BLaER1 treated with 17β-estradiol and CSF1 and Interleukin-3, amounts not matched to agents 10 nM and 100 nM (cell line): ENCODE results near the gene CFAP74.
A peak's percentile ranks its signal among the peaks of the same experiment; 100 is the strongest.

Experiments used
- H3K27ac ChIP-seq, 11 experiments: shearing (Covaris generic); formaldehyde crosslinking; 2 replicates each; pipeline ENCODE4 v1.8.1; 2022
- H3K27me3 ChIP-seq, 11 experiments: shearing (Covaris generic); formaldehyde crosslinking; 2 replicates each; pipeline ENCODE4 v1.8.1; 2022
- H3K36me3 ChIP-seq, 11 experiments: shearing (Covaris generic); formaldehyde crosslinking; 2 replicates each; pipeline ENCODE4 v1.8.1; 2022
- H3K4me1 ChIP-seq, 10 experiments: shearing (Covaris generic); formaldehyde crosslinking; 2 replicates each; pipeline ENCODE4 v1.8.1; 2022
- H3K4me2 ChIP-seq, 11 experiments: shearing (Covaris generic); formaldehyde crosslinking; 2 replicates each; pipeline ENCODE4 v1.8.1; 2022
- H3K4me3 ChIP-seq, 10 experiments: shearing (Covaris generic); formaldehyde crosslinking; 2 replicates each; pipeline ENCODE4 v1.8.1; 2022
- H3K9ac ChIP-seq, 11 experiments: shearing (Covaris generic); formaldehyde crosslinking; 2 replicates each; pipeline ENCODE4 v1.8.1; 2022
- H3K9me3 ChIP-seq, 11 experiments: shearing (Covaris generic); formaldehyde crosslinking; replicated peaks in 1 of 11; 2 replicates each; pipeline ENCODE4 v1.8.1; 2022
- H4K20me1 ChIP-seq, 11 experiments: shearing (Covaris generic); formaldehyde crosslinking; 2 replicates each; pipeline ENCODE4 v1.8.1; 2022
- Cebpa-rat ChIP-seq, 11 experiments: shearing (Covaris generic); IDR thresholded peaks; 2 replicates each; pipeline ENCODE4 v1.8.1; 2022

Gene CFAP74, protein sequence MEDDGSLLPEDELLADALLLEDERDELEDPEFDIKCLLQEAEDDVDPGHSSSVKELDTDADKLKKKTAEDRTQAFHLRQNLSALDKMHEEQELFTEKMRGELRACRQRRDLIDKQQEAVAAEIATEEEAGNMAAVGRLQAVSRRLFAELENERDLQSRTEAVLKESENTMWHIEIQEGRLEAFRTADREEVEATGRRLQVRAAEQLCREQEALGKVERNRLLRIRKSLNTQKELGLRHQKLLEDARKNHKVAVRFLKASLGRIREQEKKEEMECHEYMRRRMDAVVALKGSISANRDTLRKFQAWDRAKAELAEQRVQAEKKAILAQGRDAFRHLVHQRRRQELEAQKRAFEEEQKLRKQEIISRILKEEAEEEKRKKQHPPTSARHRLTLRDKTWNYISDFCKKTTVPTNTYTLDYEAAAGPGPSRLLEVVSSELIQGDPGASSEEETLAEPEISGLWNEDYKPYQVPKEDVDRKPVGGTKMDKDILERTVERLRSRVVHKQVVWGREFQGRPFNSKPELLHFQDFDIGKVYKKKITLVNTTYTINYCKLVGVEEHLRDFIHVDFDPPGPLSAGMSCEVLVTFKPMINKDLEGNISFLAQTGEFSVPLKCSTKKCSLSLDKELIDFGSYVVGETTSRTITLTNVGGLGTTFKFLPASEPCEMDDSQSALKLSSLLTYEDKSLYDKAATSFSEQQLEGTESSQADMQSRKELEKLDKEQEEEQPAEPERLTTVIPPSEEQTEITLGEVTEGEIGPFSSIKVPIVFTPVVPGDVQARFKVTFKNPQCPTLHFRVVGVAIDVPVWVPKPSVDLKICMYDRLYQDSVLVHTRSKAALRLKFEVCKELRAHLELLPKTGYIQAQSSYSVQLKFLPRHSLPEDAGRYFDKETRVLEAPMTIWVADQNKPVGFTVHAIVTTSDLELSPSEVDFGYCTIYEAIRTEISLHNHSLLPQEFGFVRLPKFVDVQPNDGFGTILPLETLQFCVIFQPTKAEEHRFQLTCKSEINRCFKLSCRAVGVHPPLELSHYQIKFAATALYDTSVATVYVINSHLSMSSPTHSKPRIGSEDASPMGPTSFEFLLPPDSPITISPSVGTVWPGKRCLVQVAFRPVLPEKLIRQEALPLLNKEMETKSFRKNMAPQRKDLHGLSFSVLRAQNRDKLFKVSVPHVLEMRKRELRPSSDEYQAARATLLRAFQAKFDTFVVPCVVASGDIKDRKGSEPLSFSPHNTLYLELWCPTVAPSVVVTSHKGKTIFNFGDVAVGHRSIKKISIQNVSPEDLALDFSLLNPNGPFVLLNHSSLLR (N-terminal part only)

DNA sequence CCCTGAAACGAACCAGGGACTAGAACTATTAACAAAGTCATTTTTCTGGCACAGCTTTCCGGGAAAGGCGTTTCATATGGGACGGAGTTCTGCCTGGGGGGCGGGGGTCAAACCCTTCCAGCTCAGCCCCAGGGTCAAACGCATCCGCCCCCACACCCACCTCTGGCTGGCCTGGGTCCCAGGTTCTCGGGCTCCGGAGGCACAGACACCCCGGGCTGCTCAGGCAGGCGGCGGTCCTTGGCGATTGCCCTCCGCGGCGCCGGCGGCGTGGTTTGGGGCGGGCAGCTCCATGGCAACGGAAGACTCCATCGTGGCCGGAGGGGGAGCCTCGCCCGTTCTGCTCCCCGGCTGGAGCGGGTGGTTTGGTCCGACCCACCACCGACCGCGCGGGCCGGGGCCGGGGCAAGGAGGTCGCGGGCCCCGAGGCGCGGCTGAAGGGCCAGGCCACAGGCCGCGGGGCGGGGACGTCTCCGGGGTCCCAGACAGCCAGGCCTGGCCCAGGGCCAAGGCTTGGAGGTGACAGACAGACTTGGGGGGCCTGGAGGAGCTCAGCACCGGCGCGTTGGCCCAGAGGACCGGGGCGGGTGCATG lies at the start of gene CFAP74:
Gene CFAP74, minus strand, starts transcription at position 246 of the 591 bp plus-strand sequence. CDS start 12,830 bp downstream, outside the sequence.
- Histone ChIP-seq H3K4me2 (peak within 1 kb of the TSS; percentile 25 to 69 (median 41); a peak in 20 of 22 replicates), H3K9me3 (0 out of 22 replicates have a peak, but pooled peaks cover 0 to 5% (median 0%) of the 10 kb centered on the region in 11 experiments), H3K27me3 (peaks cover 25 to 34% (median 27%) of the 10 kb centered on the region in 11 experiments), H3K27ac (no peak within 1 kb of the TSS), H4K20me1 (no peaks in the 10 kb centered on the region), H3K4me3 (peak within 1 kb of the TSS in 3 of 10 experiments; percentile 19 to 53 (median 20); a peak in 6 of 20 replicates), H3K9ac (0 out of 22 replicates have a peak within 1 kb of the TSS, but pooled peaks of 1 of the 11 experiments have one; percentile 1), H3K36me3 (no peaks in the 10 kb centered on the region), H3K4me1 (peaks cover 0 to 19% (median 13%) of the 10 kb centered on the region in 10 experiments; a peak in 14 of 20 replicates)
- TF ChIP-seq Cebpa-rat (IDR thresholded peaks at IDR 0.05): no peak

DNA sequence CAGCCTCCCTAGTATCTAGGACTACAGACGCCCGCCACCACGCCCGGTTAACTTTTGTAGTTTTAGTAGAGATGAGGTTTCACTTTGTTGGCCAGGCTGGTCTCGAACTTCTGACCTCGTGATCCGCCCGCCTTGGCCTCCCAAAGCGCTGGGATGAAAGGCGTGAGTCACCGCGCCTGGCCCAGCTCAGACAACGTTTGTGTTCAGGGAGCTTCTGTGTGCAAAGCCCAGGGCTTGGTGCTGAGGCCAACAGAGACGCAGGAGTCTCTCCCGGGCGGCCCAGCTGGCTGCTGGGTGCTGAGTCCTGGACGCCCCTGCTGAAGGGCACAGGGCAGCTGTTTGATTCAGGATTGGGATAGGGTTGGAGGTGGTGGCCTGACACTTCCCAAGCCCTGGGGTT lies 49.6 kb upstream of the CFAP74 start:
- Histone ChIP-seq H3K27me3 (peaks cover 45 to 64% (median 48%) of the 10 kb centered on the region in 11 experiments), H3K36me3 (no peaks in the 10 kb centered on the region), H3K4me1 (peaks cover 22 to 77% (median 60%) of the 10 kb centered on the region in 10 experiments), H3K27ac (peak overlapping the region in 3 of 11 experiments; percentile 24 to 48 (median 44); a peak in 4 of 22 replicates), H3K4me2 (peak overlapping the region in 10 of 11 experiments; percentile 12 to 85 (median 80); a peak in 19 of 22 replicates), H4K20me1 (peaks cover 0 to 54% (median 16%) of the 10 kb centered on the region in 11 experiments; a peak in 12 of 22 replicates), H3K9ac (peak overlapping the region in 2 of 11 experiments; percentile 35 to 44; a peak in 1 of 22 replicates), H3K4me3 (no peak overlapping the region), H3K9me3 (no peaks in the 10 kb centered on the region)
- no peak for TF ChIP-seq Cebpa-rat (IDR thresholded peaks at IDR 0.05)

- TF ChIP-seq Cebpa-rat (IDR thresholded peaks at IDR 0.05): no peak
- Histone ChIP-seq H3K4me3 (no peak overlapping the region), H4K20me1 (peaks cover 0 to 54% (median 16%) of the 10 kb centered on the region in 11 experiments; a peak in 12 of 22 replicates), H3K36me3 (no peaks in the 10 kb centered on the region), H3K27ac (no peak overlapping the region), H3K9ac (no peak overlapping the region), H3K27me3 (peaks cover 50 to 69% (median 53%) of the 10 kb centered on the region in 11 experiments), H3K4me1 (peaks cover 22 to 80% (median 65%) of the 10 kb centered on the region in 10 experiments), H3K9me3 (no peaks in the 10 kb centered on the region), H3K4me2 (peak overlapping the region; percentile 12 to 85 (median 80); a peak in 19 of 22 replicates)
These were observed 49.2 kb upstream of the CFAP74 start for GRCh38 chr1:2052756-2053155.

GRCh38 chr1:2052054-2052679 lies 48.6 kb upstream of the CFAP74 start:
- Histone ChIP-seq H3K4me2 (peak overlapping the region; percentile 13 to 85 (median 80); a peak in 20 of 22 replicates), H3K27ac (no peak overlapping the region), H3K4me1 (peaks cover 22 to 86% (median 70%) of the 10 kb centered on the region in 10 experiments), H3K9me3 (no peaks in the 10 kb centered on the region), H3K27me3 (peaks cover 55 to 75% (median 59%) of the 10 kb centered on the region in 11 experiments), H3K36me3 (no peaks in the 10 kb centered on the region), H3K4me3 (no peak overlapping the region), H3K9ac (no peak overlapping the region), H4K20me1 (peaks cover 0 to 55% (median 16%) of the 10 kb centered on the region in 11 experiments; a peak in 12 of 22 replicates)
- TF ChIP-seq Cebpa-rat (IDR thresholded peaks at IDR 0.05): no peak

GRCh38 chr1:2050793-2051682 lies 47.5 kb upstream of the CFAP74 start:
- Histone ChIP-seq H3K9ac (peak overlapping the region in 6 of 11 experiments; percentile 28 to 67 (median 36); a peak in 6 of 22 replicates), H3K27ac (no peak overlapping the region; a peak in 1 of 22 replicates), H3K27me3 (peaks cover 55 to 85% (median 66%) of the 10 kb centered on the region in 11 experiments), H4K20me1 (peaks cover 0 to 60% (median 16%) of the 10 kb centered on the region in 11 experiments; a peak in 12 of 22 replicates), H3K4me3 (peak overlapping the region; percentile 51 to 74 (median 62)), H3K4me1 (peaks cover 24 to 92% (median 80%) of the 10 kb centered on the region in 10 experiments), H3K36me3 (no peaks in the 10 kb centered on the region), H3K4me2 (peak overlapping the region; percentile 53 to 85 (median 80); a peak in 21 of 22 replicates), H3K9me3 (no peaks in the 10 kb centered on the region)
- no peak for TF ChIP-seq Cebpa-rat (IDR thresholded peaks at IDR 0.05)

DNA sequence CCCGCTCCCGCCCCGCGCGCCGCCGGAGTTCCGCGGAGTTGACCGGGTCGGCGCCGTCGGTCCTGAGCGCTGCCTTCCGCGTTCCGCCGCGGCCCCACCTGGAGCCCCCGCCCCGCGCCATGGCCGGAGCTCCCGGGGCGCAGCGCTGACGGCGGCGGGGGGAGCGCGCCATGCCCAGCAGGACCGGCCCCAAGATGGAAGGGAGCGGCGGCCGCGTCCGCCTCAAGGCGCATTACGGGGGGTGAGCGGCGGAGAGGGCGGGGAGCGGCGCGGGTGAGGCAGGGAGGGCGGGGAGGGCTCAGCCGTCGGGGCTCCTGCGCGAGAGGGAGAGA lies 46.8 kb upstream of the CFAP74 start:
- peaks cover 55 to 91% (median 67%) of the 10 kb centered on the region in 11 experiments for H3K27me3 ChIP-seq
- peak overlapping the region; percentile 51 to 74 (median 62) for H3K4me3 ChIP-seq

More for the DNA sequence above, 46.8 kb upstream of the CFAP74 start:
- Histone ChIP-seq H3K36me3 (no peaks in the 10 kb centered on the region), H3K4me1 (peaks cover 30 to 92% (median 86%) of the 10 kb centered on the region in 10 experiments), H4K20me1 (peaks cover 0 to 64% (median 16%) of the 10 kb centered on the region in 11 experiments; a peak in 12 of 22 replicates), H3K9me3 (no peaks in the 10 kb centered on the region), H3K27ac (no peak overlapping the region; a peak in 1 of 22 replicates), H3K9ac (peak overlapping the region in 7 of 11 experiments; percentile 28 to 67 (median 37); a peak in 6 of 22 replicates), H3K4me2 (peak overlapping the region; percentile 53 to 85 (median 80); a peak in 21 of 22 replicates)
- TF ChIP-seq Cebpa-rat (IDR thresholded peaks at IDR 0.05): no peak
